BLaER1 (cell line): ENCODE data around the gene PCDHA5.
"Not testable (repeated sequence)": the region's sequence is repeated elsewhere in the genome, so short reads cannot be mapped to it uniquely, and the experiment has no call there.

Experiments used
- H3K27ac ChIP-seq: shearing (Covaris generic); formaldehyde crosslinking; 2 replicates; pipeline ENCODE4 v1.8.1; 2022
- H3K27me3 ChIP-seq: shearing (Covaris generic); formaldehyde crosslinking; 2 replicates; pipeline ENCODE4 v1.8.1; 2022
- H3K36me3 ChIP-seq: shearing (Covaris generic); formaldehyde crosslinking; 2 replicates; pipeline ENCODE4 v1.8.1; 2022
- H3K4me1 ChIP-seq: shearing (Covaris generic); formaldehyde crosslinking; 2 replicates; pipeline ENCODE4 v1.8.1; 2022
- H3K4me2 ChIP-seq: shearing (Covaris generic); formaldehyde crosslinking; 2 replicates; pipeline ENCODE4 v1.8.1; 2022
- H3K4me3 ChIP-seq: shearing (Covaris generic); formaldehyde crosslinking; 2 replicates; pipeline ENCODE4 v1.8.1; 2022
- H3K9ac ChIP-seq: shearing (Covaris generic); formaldehyde crosslinking; 2 replicates; pipeline ENCODE4 v1.8.1; 2022
- H3K9me3 ChIP-seq: shearing (Covaris generic); formaldehyde crosslinking; 2 replicates; pipeline ENCODE4 v1.8.1; 2022
- H4K20me1 ChIP-seq: shearing (Covaris generic); formaldehyde crosslinking; 2 replicates; pipeline ENCODE4 v1.8.1; 2022
- Cebpa-rat ChIP-seq: shearing (Covaris generic); IDR thresholded peaks from 2 replicates; pipeline ENCODE4 v1.8.1; 2022

The PCDHA5 gene

GRCh38 chr5:140821375-140822280 is at the start of gene PCDHA5:
TSS of gene PCDHA5 (plus strand) at chr5:140821613.
- TF ChIP-seq Cebpa-rat, result no peak
- Histone ChIP-seq H3K4me1 (no peaks in the 10 kb centered on the region), H4K20me1 (no peaks in the 10 kb centered on the region), H3K9me3 (peaks cover 34% of the 10 kb centered on the region), H3K4me2 (no peak within 1 kb of the TSS), H3K4me3 (no peak within 1 kb of the TSS), H3K36me3 (no peaks in the 10 kb centered on the region), H3K27ac (no peak within 1 kb of the TSS), H3K27me3 (no peaks in the 10 kb centered on the region), H3K9ac (no peak within 1 kb of the TSS)

GRCh38 chr5:140780512-140780911 is 40.9 kb upstream of the PCDHA5 start:
- no peak overlapping the region for H3K4me2 ChIP-seq
- peaks cover 90% of the 10 kb centered on the region for H3K9me3 ChIP-seq
- H3K27ac ChIP-seq, result no peak overlapping the region
- no peaks in the 10 kb centered on the region for H4K20me1 ChIP-seq
- no peaks in the 10 kb centered on the region for H3K4me1 ChIP-seq
- H3K36me3 ChIP-seq, result no peaks in the 10 kb centered on the region
- no peaks in the 10 kb centered on the region for H3K27me3 ChIP-seq
- TF ChIP-seq Cebpa-rat, result 0 out of 2 replicates have a peak, but pooled peaks have one; percentile 51
- no peak overlapping the region for H3K4me3 ChIP-seq
- H3K9ac ChIP-seq, result no peak overlapping the region

- Histone ChIP-seq H3K36me3 (no peaks in the 10 kb centered on the region), H3K4me1 (no peaks in the 10 kb centered on the region), H3K4me3 (no peak within 1 kb of the TSS), H3K9ac (no peak within 1 kb of the TSS), H3K4me2 (no peak within 1 kb of the TSS), H3K27me3 (no peaks in the 10 kb centered on the region), H3K9me3 (peaks cover 77% of the 10 kb centered on the region), H3K27ac (no peak within 1 kb of the TSS), H4K20me1 (no peaks in the 10 kb centered on the region)
- TF ChIP-seq Cebpa-rat, result no peak
Observed at GRCh38 chr5:140785905-140786686, 35.3 kb upstream of the PCDHA5 start, which contains the start of gene PCDHA1. TSS of gene PCDHA1 (plus strand) at chr5:140786140.

GRCh38 chr5:140787422-140787821 is 34.0 kb upstream of the PCDHA5 start:
- H4K20me1 ChIP-seq, result not testable (repeated sequence)
- peaks cover 73% of the 10 kb centered on the region for H3K9me3 ChIP-seq

GRCh38 chr5:140787849-140788504 is 33.4 kb upstream of the PCDHA5 start:
- not testable (repeated sequence) for H3K9ac ChIP-seq, H4K20me1 ChIP-seq, H3K27me3 ChIP-seq, H3K36me3 ChIP-seq, H3K4me1 ChIP-seq, H3K27ac ChIP-seq, H3K4me2 ChIP-seq, H3K4me3 ChIP-seq
- peaks cover 71% of the 10 kb centered on the region for H3K9me3 ChIP-seq

More at GRCh38 chr5:140787422-140787821, 34.0 kb upstream of the PCDHA5 start:
- H3K36me3 ChIP-seq, H3K4me2 ChIP-seq, H3K27ac ChIP-seq, H3K4me1 ChIP-seq, H3K4me3 ChIP-seq, H3K27me3 ChIP-seq, H3K9ac ChIP-seq: not testable (repeated sequence)

- Histone ChIP-seq H4K20me1 (no peaks in the 10 kb centered on the region), H3K4me1 (no peaks in the 10 kb centered on the region), H3K4me3 (no peak overlapping the region), H3K27me3 (no peaks in the 10 kb centered on the region), H3K27ac (no peak overlapping the region), H3K9me3 (peaks cover 74% of the 10 kb centered on the region), H3K9ac (no peak overlapping the region), H3K4me2 (no peak overlapping the region), H3K36me3 (no peaks in the 10 kb centered on the region)
- TF ChIP-seq Cebpa-rat, result no peak
Observed at GRCh38 chr5:140791089-140791488, 30.3 kb upstream of the PCDHA5 start.

- Histone ChIP-seq H3K4me3 (no peak within 1 kb of the TSS), H3K9ac (no peak within 1 kb of the TSS), H3K27ac (no peak within 1 kb of the TSS), H3K4me1 (no peaks in the 10 kb centered on the region), H3K4me2 (no peak within 1 kb of the TSS), H3K27me3 (no peaks in the 10 kb centered on the region), H3K9me3 (peaks cover 52% of the 10 kb centered on the region), H3K36me3 (no peaks in the 10 kb centered on the region), H4K20me1 (no peaks in the 10 kb centered on the region)
- no peak for TF ChIP-seq Cebpa-rat
Observed at GRCh38 chr5:140794595-140795258, 26.7 kb upstream of the PCDHA5 start, which contains the start of gene PCDHA2. TSS of gene PCDHA2 (plus strand) at chr5:140794852.

- TF ChIP-seq Cebpa-rat, result no peak
- Histone ChIP-seq H3K9me3 (peaks cover 52% of the 10 kb centered on the region), H3K27ac (no peak overlapping the region), H3K27me3 (no peaks in the 10 kb centered on the region), H3K4me3 (no peak overlapping the region), H3K36me3 (no peaks in the 10 kb centered on the region), H4K20me1 (no peaks in the 10 kb centered on the region), H3K4me1 (no peaks in the 10 kb centered on the region), H3K9ac (no peak overlapping the region), H3K4me2 (no peak overlapping the region)
Observed at GRCh38 chr5:140795259-140795641, 26.2 kb upstream of the PCDHA5 start.

GRCh38 chr5:140796072-140796717 is 25.2 kb upstream of the PCDHA5 start:
- H3K4me2 ChIP-seq, H3K36me3 ChIP-seq, H3K4me3 ChIP-seq, H3K27ac ChIP-seq, H4K20me1 ChIP-seq, H3K4me1 ChIP-seq, H3K9ac ChIP-seq, H3K27me3 ChIP-seq: not testable (repeated sequence)
- peaks cover 55% of the 10 kb centered on the region for H3K9me3 ChIP-seq
